BE2C (cell line): Measurements from ENCODE around the gene SHISA7. TPM values are rescaled to one million over a fixed set of nuclear protein-coding genes. Genes with fewer than 3 reads are reported as not detected.
A peak's percentile ranks its signal among the peaks of the same experiment; 100 is the strongest.

ENCODE experiments used
- DNase-seq: peaks from one replicate; pipeline ENCODE4 v3.0.0-alpha.2; 2020
- H3K27me3 ChIP-seq: fragments of 250-450 bp; sonication (Bioruptor Pico); 2 replicates; pipeline ENCODE4 v1.5.1; 2020; ENCODE audit warnings: mild to moderate bottlenecking
- H3K36me3 ChIP-seq: fragments of 250-450 bp; sonication (Bioruptor Pico); 2 replicates; pipeline ENCODE4 v1.5.1; 2020; ENCODE audit warnings: mild to moderate bottlenecking
- H3K4me1 ChIP-seq: fragments of 250-450 bp; sonication (Bioruptor Pico); 2 replicates; pipeline ENCODE4 v1.5.1; 2020
- H3K4me3 ChIP-seq: 2 replicates; pipeline ENCODE4 v1.5.1; 2011; ENCODE audit warnings: low read depth, low read length
- H3K9me3 ChIP-seq: fragments of 250-450 bp; sonication (Bioruptor Pico); 2 replicates; pipeline ENCODE4 v1.5.1; 2020
- polyA plus RNA-seq: library from polyadenylated mRNA; unstranded; fragments of >200 nt; gene quantifications from one replicate; pipeline ENCODE4 v1.2.1, GENCODE V29; 2012; ENCODE audit warnings: low read depth, missing spikeins; ENCODE audit not compliant: insufficient read length, insufficient read depth
- TF ChIP-seq, protein P1 (sequence below): IDR thresholded peaks from 2 replicates; pipeline ENCODE4 v1.5.1; 2012; ENCODE audit warnings: mild to moderate bottlenecking, low read depth, low read length

Gene SHISA7
- 0.12 TPM for polyA plus RNA-seq

DNA sequence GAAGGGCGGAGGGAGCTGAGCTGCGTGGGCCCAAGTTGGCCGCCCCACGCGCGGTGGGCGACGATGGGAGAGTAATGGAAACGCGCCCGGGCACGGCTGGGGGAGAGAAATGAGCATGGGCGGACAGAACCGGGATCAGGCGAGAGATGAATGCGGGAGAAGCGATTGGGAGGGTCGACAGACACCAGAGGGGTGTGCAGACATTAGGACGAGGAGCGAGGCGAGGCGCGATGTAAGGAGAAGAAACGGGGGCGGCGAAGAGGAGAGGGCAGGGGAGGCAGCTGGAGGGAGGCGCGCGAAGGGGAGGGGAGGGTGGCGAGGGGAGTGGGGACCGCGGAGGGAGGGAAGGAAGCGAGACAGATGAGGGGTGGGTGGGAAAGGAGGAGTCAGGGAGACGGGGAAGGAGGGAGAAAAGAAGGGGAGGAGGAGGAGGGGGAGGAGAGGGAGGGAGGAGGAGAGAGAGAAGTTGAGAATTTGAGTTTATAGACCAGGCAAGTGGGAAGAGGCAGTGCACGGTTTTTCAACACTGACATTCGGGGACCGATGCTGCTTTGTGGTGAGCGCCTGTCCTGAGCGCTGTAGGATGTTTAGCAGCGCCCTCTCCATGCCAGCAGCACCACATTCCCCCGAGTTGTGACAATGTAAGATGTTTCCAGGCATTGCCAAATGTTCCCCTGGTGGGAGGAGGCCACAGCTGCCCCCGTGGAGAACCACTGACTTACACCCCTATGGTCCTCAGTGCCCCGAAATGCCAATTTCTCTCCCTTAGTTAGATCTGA, at the start of gene SHISA7:
Gene SHISA7, minus strand, starts transcription at position 256 of the 779 bp plus-strand sequence. CDS start 437 bp downstream, outside the sequence.
- TF ChIP-seq, protein P1, sequence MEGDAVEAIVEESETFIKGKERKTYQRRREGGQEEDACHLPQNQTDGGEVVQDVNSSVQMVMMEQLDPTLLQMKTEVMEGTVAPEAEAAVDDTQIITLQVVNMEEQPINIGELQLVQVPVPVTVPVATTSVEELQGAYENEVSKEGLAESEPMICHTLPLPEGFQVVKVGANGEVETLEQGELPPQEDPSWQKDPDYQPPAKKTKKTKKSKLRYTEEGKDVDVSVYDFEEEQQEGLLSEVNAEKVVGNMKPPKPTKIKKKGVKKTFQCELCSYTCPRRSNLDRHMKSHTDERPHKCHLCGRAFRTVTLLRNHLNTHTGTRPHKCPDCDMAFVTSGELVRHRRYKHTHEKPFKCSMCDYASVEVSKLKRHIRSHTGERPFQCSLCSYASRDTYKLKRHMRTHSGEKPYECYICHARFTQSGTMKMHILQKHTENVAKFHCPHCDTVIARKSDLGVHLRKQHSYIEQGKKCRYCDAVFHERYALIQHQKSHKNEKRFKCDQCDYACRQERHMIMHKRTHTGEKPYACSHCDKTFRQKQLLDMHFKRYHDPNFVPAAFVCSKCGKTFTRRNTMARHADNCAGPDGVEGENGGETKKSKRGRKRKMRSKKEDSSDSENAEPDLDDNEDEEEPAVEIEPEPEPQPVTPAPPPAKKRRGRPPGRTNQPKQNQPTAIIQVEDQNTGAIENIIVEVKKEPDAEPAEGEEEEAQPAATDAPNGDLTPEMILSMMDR, result no peak
- Histone ChIP-seq H3K36me3 (no peaks in the 10 kb centered on the region), H3K27me3 (peaks cover 63% of the 10 kb centered on the region), H3K4me1 (no peaks in the 10 kb centered on the region), H3K4me3 (no peak within 1 kb of the TSS), H3K9me3 (no peaks in the 10 kb centered on the region)
- no peak for DNase-seq

DNA sequence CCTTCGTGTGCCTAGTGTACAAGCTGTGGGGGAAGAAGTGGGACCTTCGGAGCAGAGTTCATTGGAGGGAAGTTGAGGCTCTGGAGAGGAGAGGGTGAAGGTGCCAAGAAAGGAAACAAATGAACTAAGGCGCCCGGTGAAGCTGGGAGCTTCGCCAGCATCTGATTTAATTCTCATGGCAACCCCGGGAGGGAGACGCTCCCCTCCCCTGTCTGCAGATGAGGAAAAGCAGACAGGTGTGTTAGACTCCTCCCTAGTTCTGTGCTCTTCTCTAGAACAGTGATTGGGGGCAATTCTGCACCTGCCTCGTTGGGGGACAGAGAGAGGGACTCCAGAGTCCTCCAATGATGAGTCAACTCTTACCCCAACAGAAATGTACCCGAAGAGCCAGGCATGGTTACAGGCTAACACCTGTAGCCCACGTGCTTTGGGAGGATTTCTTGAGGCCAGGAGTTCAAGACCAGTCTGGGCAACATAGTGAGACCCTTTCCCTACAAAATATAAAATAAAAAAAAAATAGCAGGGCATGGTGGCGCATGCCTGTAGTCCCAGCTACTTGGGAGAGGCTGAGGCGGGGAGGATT, 49.4 kb upstream of the SHISA7 start:
- peaks cover 10% of the 10 kb centered on the region for H3K4me1 ChIP-seq
- H3K27me3 ChIP-seq, result no peaks in the 10 kb centered on the region
- H3K9me3 ChIP-seq, result no peaks in the 10 kb centered on the region
- TF ChIP-seq, protein P1, result no peak
- no peak for DNase-seq
- no peaks in the 10 kb centered on the region; the same call in 1 of the 2 replicates for H3K36me3 ChIP-seq
- no peak overlapping the region for H3K4me3 ChIP-seq

DNA sequence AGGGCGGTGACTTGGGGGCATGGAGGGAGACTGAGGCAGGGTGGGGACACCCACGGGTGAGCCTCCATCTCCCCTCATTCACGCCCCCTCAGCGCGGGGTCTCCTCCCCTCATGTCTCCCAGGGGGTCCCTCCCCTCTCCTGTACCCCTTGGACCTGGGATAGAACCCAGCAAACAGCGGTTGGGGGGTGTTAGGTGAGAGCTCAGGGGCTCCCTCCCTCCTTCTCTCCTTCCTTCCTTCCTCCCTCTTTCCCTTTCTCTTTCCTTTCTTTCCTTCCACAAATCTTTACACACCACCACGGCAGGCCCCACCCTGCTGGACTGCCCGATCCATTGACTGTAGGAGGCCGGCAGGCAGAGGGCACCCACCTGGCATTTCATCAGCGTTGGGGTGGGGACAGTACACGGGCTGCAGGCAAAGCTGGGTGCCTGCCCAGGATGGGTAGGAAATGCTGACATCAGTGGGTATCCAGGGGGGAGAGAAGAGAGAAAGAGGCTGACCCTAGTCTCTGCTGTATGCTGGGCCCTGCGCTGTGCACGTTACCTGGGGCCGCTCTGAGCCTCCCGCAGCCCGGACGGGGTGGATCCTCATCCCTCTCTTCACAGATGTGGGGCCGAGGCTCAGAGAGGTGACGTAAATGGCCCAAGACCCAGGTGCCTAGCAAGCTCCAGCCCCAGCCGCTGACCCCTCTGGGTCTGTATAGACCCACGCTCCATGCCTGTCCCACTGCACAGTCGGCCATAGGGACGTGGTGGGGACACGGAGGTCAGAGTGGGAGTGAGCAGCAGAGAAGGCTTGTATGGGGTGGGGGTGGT, 48.7 kb upstream of the SHISA7 start:
- no peaks in the 10 kb centered on the region for H3K27me3 ChIP-seq
- no peak for DNase-seq
- no peaks in the 10 kb centered on the region; the same call in 1 of the 2 replicates for H3K36me3 ChIP-seq
- peaks cover 17% of the 10 kb centered on the region for H3K4me1 ChIP-seq
- H3K9me3 ChIP-seq, result no peaks in the 10 kb centered on the region
- H3K4me3 ChIP-seq, result no peak overlapping the region
- TF ChIP-seq, protein P1, result no peak

DNA sequence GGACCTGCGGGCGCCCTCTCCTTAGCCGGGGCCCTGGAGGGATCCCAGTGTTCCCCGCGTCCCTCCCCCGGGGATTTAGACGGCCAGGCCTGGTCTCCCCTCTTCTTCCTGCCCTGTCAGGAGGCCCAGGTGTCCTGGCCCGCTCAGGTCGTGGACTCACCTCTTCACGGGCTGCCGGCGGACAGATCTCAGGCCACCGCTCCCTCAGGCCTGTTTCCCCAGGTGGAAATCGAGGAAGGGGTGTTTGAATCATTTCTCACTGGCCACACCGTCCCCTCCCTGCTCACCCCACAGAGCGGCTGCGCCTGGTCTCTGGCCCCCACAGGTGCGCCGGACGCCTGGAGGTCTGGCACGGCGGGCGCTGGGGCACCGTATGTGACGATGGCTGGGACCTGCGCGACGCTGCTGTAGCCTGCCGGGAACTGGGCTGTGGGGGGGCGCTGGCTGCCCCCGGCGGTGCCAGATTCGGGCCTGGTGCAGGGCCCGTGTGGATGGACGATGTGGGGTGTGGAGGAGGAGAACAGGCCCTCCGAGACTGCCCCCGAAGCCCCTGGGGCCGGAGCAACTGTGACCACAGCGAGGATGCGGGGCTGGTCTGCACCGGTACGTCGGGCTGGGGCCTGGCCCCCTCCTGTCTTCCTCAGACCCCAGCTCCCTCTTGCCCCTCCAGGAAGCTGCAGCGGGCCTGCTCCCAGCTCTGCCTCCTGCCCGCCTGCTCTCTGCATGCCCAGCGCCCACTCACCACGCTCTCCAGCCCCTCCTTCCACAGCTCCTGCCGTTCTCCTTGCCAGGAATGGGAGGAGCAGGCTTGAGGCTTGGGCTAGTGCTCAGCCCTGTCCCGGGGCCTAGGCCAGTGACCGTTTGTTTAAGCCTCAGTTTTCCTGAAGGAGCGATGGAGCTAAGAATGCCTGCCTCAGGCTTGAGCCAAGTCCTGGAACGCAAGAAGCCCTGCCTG, 47.7 kb upstream of the SHISA7 start:
- no peak overlapping the region for H3K4me3 ChIP-seq
- no peaks in the 10 kb centered on the region; the same call in 1 of the 2 replicates for H3K36me3 ChIP-seq
- TF ChIP-seq, protein P1, result no peak
- peaks cover 17% of the 10 kb centered on the region for H3K4me1 ChIP-seq
- peak; percentile 16 for DNase-seq
- no peaks in the 10 kb centered on the region for H3K27me3 ChIP-seq
- no peaks in the 10 kb centered on the region for H3K9me3 ChIP-seq

DNA sequence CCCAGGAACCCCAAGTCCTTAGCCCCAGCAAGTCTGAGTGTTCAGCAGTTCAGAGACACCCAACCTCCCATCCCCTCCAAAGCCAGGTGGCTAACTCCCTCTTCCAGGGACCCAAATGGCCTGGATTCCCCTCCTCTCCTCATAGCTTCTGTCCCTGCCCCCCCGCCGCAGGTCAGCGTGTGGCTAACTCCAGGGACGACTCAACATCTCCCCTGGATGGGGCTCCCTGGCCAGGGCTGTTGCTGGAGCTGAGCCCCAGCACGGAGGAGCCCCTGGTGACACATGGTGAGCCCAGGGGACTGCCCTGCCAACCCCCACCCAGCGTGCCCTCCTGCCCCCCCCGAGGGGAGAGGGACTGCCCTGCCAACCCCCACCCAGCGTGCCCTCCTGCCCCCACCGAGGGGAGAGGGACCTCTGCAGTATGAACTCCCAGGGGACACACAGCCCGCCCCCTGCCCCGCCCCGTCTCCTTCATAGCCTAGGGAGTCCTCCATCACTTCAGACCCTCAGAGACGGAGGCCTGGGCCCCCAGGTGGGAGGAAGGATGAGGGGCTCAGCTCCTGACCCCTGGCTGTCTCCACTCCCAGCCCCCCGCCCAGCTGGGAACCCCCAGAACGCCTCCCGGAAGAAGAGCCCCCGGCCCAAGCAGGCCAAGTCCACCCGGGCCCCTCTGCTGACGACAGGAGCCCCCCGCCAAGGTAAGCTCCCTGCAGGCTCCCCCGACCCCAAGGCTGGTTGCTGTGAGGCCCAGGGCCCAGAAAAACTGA, 46.8 kb upstream of the SHISA7 start:
- peaks cover 17% of the 10 kb centered on the region for H3K4me1 ChIP-seq
- no peaks in the 10 kb centered on the region for H3K9me3 ChIP-seq
- TF ChIP-seq, protein P1, result no peak
- no peaks in the 10 kb centered on the region for H3K27me3 ChIP-seq
- DNase-seq, result peak; percentile 17
- no peaks in the 10 kb centered on the region; the same call in 1 of the 2 replicates for H3K36me3 ChIP-seq
- H3K4me3 ChIP-seq, result no peak overlapping the region
